Measurements from ENCODE around the gene LAMB3. TPM values are rescaled to one million over a fixed set of nuclear protein-coding genes. Genes with fewer than 3 reads are reported as not detected.

LAMB3 gene
- total RNA-seq, result 33.9 and 40.1 TPM in 2 replicates

GRCh38 chr1:209652121-209652735, at the start of gene LAMB3:
Gene LAMB3, minus strand, starts transcription at chr1:209652425. Its CDS starts 1,481 bp downstream, at chr1:209650944.

GRCh38 chr1:209674957-209675564, 22.8 kb upstream of the LAMB3 start, which contains the start of gene G0S2:
Gene G0S2, plus strand, starts transcription at chr1:209675412. Its CDS starts 273 bp downstream, at chr1:209675685.

GRCh38 chr1:209583408-209583807, 68.8 kb downstream of the LAMB3 start, which contains the start of gene CAMK1G:
Gene CAMK1G, plus strand, starts transcription at chr1:209583714. Its CDS starts 11,270 bp downstream, at chr1:209594984.

Other genes with a start within 250 kb of the LAMB3 start
- gene CAMK1G, start 68.7 kb downstream of the LAMB3 start, total RNA-seq, result not detected in 2 replicates
- gene G0S2, start 23.0 kb upstream of the LAMB3 start, total RNA-seq, result 52.2 and 54.6 TPM in 2 replicates
- 0.10 and 0.13 TPM in 2 replicates for gene HSD11B1, start 52.4 kb upstream of the LAMB3 start, total RNA-seq
- gene TRAF3IP3, start 103.6 kb upstream of the LAMB3 start, total RNA-seq, result not detected in 2 replicates
- gene C1orf74, start 132.1 kb upstream of the LAMB3 start, total RNA-seq, result 1.9 and 2.5 TPM in 2 replicates
- gene IRF6, start 153.7 kb upstream of the LAMB3 start, total RNA-seq, result 0.33 and 0.44 TPM in 2 replicates
- 9.3 and 12.3 TPM in 2 replicates for gene UTP25, start 175.5 kb upstream of the LAMB3 start, total RNA-seq

All from mammary microvascular endothelial cell (primary cell).